DOHH2 (cell line): Measurements from ENCODE around the gene CLDN1.

ENCODE experiments used
- H3F3A ChIP-seq: fragments of 200-600 bp; sonication (generic), shearing (Covaris generic); 2 replicates; pipeline ENCODE4 v1.6.0; 2016; ENCODE audit warnings: antibody characterized with exemption, mild to moderate bottlenecking; ENCODE audit not compliant: control insufficient read depth, insufficient read depth
- H3K27ac ChIP-seq: fragments of 200-600 bp; sonication (generic); 2 replicates; pipeline ENCODE4 v1.5.1; 2014; ENCODE audit warnings: low read depth, mild to moderate bottlenecking, low read length, moderate library complexity
- H3K27me3 ChIP-seq: fragments of 200-600 bp; sonication (generic); 2 replicates; pipeline ENCODE4 v1.6.1; 2014; ENCODE audit warnings: mild to moderate bottlenecking, low read length, mixed read lengths; ENCODE audit not compliant: control insufficient read depth
- H3K36me3 ChIP-seq: fragments of 200-600 bp; sonication (generic); 2 replicates; pipeline ENCODE4 v1.6.1; 2014; ENCODE audit warnings: mild to moderate bottlenecking, low read length, moderate library complexity, mixed read lengths; ENCODE audit not compliant: control insufficient read depth
- H3K4me1 ChIP-seq: fragments of 200-600 bp; sonication (generic); 2 replicates; pipeline ENCODE4 v1.6.1; 2014; ENCODE audit warnings: mild to moderate bottlenecking, low read length, mixed read lengths; ENCODE audit not compliant: control insufficient read depth
- H3K4me2 ChIP-seq: fragments of 200-600 bp; sonication (generic); 2 replicates; pipeline ENCODE4 v1.6.0; 2014; ENCODE audit warnings: mild to moderate bottlenecking, low read length, moderate library complexity
- H3K4me3 ChIP-seq: fragments of 200-600 bp; sonication (generic); 2 replicates; pipeline ENCODE4 v1.5.1; 2014; ENCODE audit warnings: mild to moderate bottlenecking, low read length, mixed read lengths
- H3K79me2 ChIP-seq: fragments of 200-600 bp; sonication (generic); 2 replicates; pipeline ENCODE4 v1.6.1; 2014; ENCODE audit warnings: mild to moderate bottlenecking, low read length, mixed read lengths; ENCODE audit not compliant: control insufficient read depth
- H3K9me2 ChIP-seq: fragments of 200-600 bp; sonication (generic); replicated peaks from 2 replicates; pipeline ENCODE4 v1.6.1; 2014; ENCODE audit warnings: mild to moderate bottlenecking, low read length, mixed read lengths; ENCODE audit not compliant: control insufficient read depth
- H3K9me3 ChIP-seq: fragments of 200-600 bp; sonication (generic); 2 replicates; pipeline ENCODE4 v1.6.1; 2014; ENCODE audit warnings: antibody characterized with exemption, low read length, mixed read lengths; ENCODE audit not compliant: control insufficient read depth, insufficient read depth
- H4K20me1 ChIP-seq: fragments of 200-600 bp; sonication (generic); 2 replicates; pipeline ENCODE4 v1.6.0; 2014; ENCODE audit warnings: low read depth, mild to moderate bottlenecking, antibody characterized with exemption, low read length, moderate library complexity; ENCODE audit not compliant: control insufficient read depth, insufficient read depth
- CTCF ChIP-seq: fragments of 200-600 bp; sonication (generic); IDR thresholded peaks from one replicate; pipeline ENCODE4 v1.5.1; 2014; ENCODE audit warnings: antibody characterized with exemption, mild to moderate bottlenecking, low read depth, low read length; ENCODE audit not compliant: poor library complexity, severe bottlenecking
- EZH2phosphoT487 ChIP-seq: fragments of 200-600 bp; sonication (generic); IDR thresholded peaks from 2 replicates; pipeline ENCODE4 v1.6.1; 2017; ENCODE audit warnings: borderline replicate concordance, mild to moderate bottlenecking, antibody characterized with exemption, low read length, moderate library complexity, mixed read lengths

Gene CLDN1

GRCh38 chr3:190346541-190346940 is 24.3 kb upstream of the CLDN1 start:
- no peaks in the 10 kb centered on the region for H3F3A ChIP-seq
- no peaks in the 10 kb centered on the region for H3K79me2 ChIP-seq
- H3K4me3 ChIP-seq, result no peak overlapping the region
- no peaks in the 10 kb centered on the region for H3K36me3 ChIP-seq
- no peak for TF ChIP-seq EZH2phosphoT487
- TF ChIP-seq CTCF, result no peak
- H4K20me1 ChIP-seq, result no peaks in the 10 kb centered on the region
- H3K4me1 ChIP-seq, result no peaks in the 10 kb centered on the region
- H3K27ac ChIP-seq, result no peak overlapping the region
- no peaks in the 10 kb centered on the region for H3K27me3 ChIP-seq
- H3K9me3 ChIP-seq, result no peaks in the 10 kb centered on the region
- H3K9me2 ChIP-seq, result no peaks in the 10 kb centered on the region
- no peak overlapping the region for H3K4me2 ChIP-seq

- Histone ChIP-seq H3K9me3 (no peaks in the 10 kb centered on the region), H4K20me1 (no peaks in the 10 kb centered on the region), H3K27me3 (no peaks in the 10 kb centered on the region), H3K27ac (no peak overlapping the region), H3K9me2 (no peaks in the 10 kb centered on the region), H3K36me3 (no peaks in the 10 kb centered on the region), H3K4me1 (no peaks in the 10 kb centered on the region), H3K4me2 (no peak overlapping the region), H3K79me2 (no peaks in the 10 kb centered on the region), H3K4me3 (no peak overlapping the region), H3F3A (no peaks in the 10 kb centered on the region)
- TF ChIP-seq EZH2phosphoT487 (no peak), CTCF (no peak)
Measured at GRCh38 chr3:190345878-190346277, 23.6 kb upstream of the CLDN1 start.

- Histone ChIP-seq H3F3A (no peaks in the 10 kb centered on the region), H3K27ac (no peak overlapping the region), H3K79me2 (no peaks in the 10 kb centered on the region), H3K9me3 (no peaks in the 10 kb centered on the region), H3K27me3 (no peaks in the 10 kb centered on the region), H3K4me1 (no peaks in the 10 kb centered on the region), H3K4me3 (no peak overlapping the region), H3K4me2 (no peak overlapping the region), H4K20me1 (no peaks in the 10 kb centered on the region), H3K9me2 (no peaks in the 10 kb centered on the region), H3K36me3 (no peaks in the 10 kb centered on the region)
- TF ChIP-seq EZH2phosphoT487 (no peak), CTCF (no peak)
Measured at GRCh38 chr3:190345027-190345821, 23.0 kb upstream of the CLDN1 start.
